A673 (cell line): ENCODE results near the gene FERMT2. TPM values are rescaled to one million over a fixed set of nuclear protein-coding genes. Genes with fewer than 3 reads are reported as not detected.

Experiments used
- BruUV-seq: library from RNA; stranded (reverse); fragments of 400-500 nt; replicated peaks from 2 replicates; lab custom pipeline; 2021; lab: Mats Ljungman, UMichigan
- CTCF ChIA-PET: fragments of 300-600 bp; sonication (Branson Sonifier 250); formaldehyde crosslinking; loops from one replicate; lab custom pipeline; 2022; ENCODE audit warnings: antibody characterized with exemption; lab: Charles Lee
- POLR2A ChIA-PET: fragments of 300-600 bp; sonication (Branson Sonifier 250); formaldehyde crosslinking; loops from one replicate; lab custom pipeline; 2022; ENCODE audit warnings: antibody characterized with exemption; ENCODE audit not compliant: low non-redundant PET; lab: Charles Lee
- DNase-seq: peaks from one replicate; pipeline ENCODE4 v3.0.0-alpha.2; 2015; ENCODE audit warnings: low spot score
- H3K27ac ChIP-seq: fragments of 200-600 bp; sonication (generic); 2 replicates; pipeline ENCODE4 v1.5.1; 2016; ENCODE audit warnings: mixed run types, low read depth, mild to moderate bottlenecking, mixed read lengths, antibody characterized with exemption, low read length; ENCODE audit not compliant: poor library complexity, severe bottlenecking
- H3K27me3 ChIP-seq: fragments of 200-600 bp; sonication (generic); replicated peaks from 2 replicates; pipeline ENCODE4 v1.6.1; 2017; ENCODE audit warnings: mixed run types, low read depth, mild to moderate bottlenecking, mixed read lengths, antibody characterized with exemption, low read length; ENCODE audit not compliant: insufficient read depth, poor library complexity
- H3K36me3 ChIP-seq: fragments of 200-600 bp; sonication (generic); 2 replicates; pipeline ENCODE4 v1.6.1; 2016; ENCODE audit warnings: mixed run types, mild to moderate bottlenecking, mixed read lengths, antibody characterized with exemption, low read length; ENCODE audit not compliant: insufficient read depth, poor library complexity, severe bottlenecking
- H3K4me1 ChIP-seq: fragments of 200-600 bp; sonication (generic); 2 replicates; pipeline ENCODE4 v1.6.1; 2017; ENCODE audit warnings: mixed run types, mild to moderate bottlenecking, mixed read lengths, antibody characterized with exemption, low read length; ENCODE audit not compliant: insufficient read depth, poor library complexity, severe bottlenecking
- H3K4me3 ChIP-seq: fragments of 200-600 bp; sonication (generic); 2 replicates; pipeline ENCODE4 v1.5.1; 2016; ENCODE audit warnings: low read depth, mixed run types, mild to moderate bottlenecking, mixed read lengths, low read length; ENCODE audit not compliant: poor library complexity, severe bottlenecking
- H3K9me3 ChIP-seq: fragments of 200-600 bp; sonication (generic); 2 replicates; pipeline ENCODE4 v1.6.1; 2016; ENCODE audit warnings: mixed run types, low read depth, mild to moderate bottlenecking, mixed read lengths, antibody characterized with exemption, low read length; ENCODE audit not compliant: poor library complexity, severe bottlenecking
- EZH2 ChIP-seq: fragments of 200-600 bp; sonication (generic); IDR thresholded peaks from 2 replicates; pipeline ENCODE4 v1.6.1; 2017; ENCODE audit warnings: borderline replicate concordance, low read depth, mild to moderate bottlenecking, mixed read lengths, antibody characterized with exemption, low read length; ENCODE audit not compliant: poor library complexity, severe bottlenecking
- intact Hi-C: fragments of 100-400 bp; cut with micrococcal nuclease; formaldehyde crosslinking; loops from one replicate; pipeline ENCODE4 v1.10.0; 2022; ENCODE audit not compliant: unreplicated experiment
- total RNA-seq: library from RNA; stranded (reverse); gene quantifications from 2 replicates; pipeline ENCODE4 v1.2.3, GENCODE V29; 2021
- TF ChIP-seq, protein P1 (sequence below): fragments of 300-800, 200-600 bp; sonication (generic); conservative IDR thresholded peaks from 2 replicates; pipeline ENCODE4 v1.5.1; 2017; ENCODE audit warnings: low read depth, mild to moderate bottlenecking, antibody characterized with exemption, low read length, moderate library complexity, mixed read lengths

FERMT2 gene
- total RNA-seq, 1 experiment from 2014 or later = 38.3 TPM

- peaks cover 13% of the 10 kb centered on the region for H3K4me1 ChIP-seq
- H3K27me3 ChIP-seq = no peaks in the 10 kb centered on the region
- TF ChIP-seq EZH2 = no peak
- H3K27ac ChIP-seq = no peak overlapping the region
- H3K36me3 ChIP-seq = no peaks in the 10 kb centered on the region
- H3K4me3 ChIP-seq = no peak overlapping the region
- CTCF ChIA-PET = interaction anchor here (1.6 kb wide), 1 partner anchor 136 kb away, joined by 7 read pairs; no protein-coding TSS in a partner anchor
- DNase-seq = no peak
- intact Hi-C loops = loop anchor here (5.0 kb wide), 1 partner anchor 482 kb away; no protein-coding TSS in a partner anchor
- H3K9me3 ChIP-seq = no peaks in the 10 kb centered on the region
- POLR2A ChIA-PET = no interaction called here
- BruUV-seq = no TSS peak
Measured at GRCh38 chr14:52825085-52825484, 125.8 kb downstream of the FERMT2 start.

DNA sequence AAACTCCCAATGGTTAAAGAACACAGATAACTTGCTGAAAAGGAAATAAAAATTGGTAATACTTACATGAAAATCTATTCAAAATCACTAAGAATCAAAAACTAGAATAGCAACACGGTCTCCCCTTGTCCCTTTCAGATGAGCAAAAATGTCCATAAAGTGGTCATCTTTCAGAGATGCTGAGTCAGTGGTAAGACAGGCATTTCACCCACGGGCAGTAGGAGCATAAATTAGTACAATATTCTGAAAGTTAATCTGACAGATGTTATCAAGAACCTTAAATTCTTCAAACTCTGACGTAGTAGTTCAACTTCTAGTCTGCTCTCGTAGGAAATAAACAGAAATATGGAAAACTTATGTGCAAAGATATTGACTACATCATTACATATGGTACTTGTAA, 126.4 kb downstream of the FERMT2 start:
- H3K9me3 ChIP-seq = no peaks in the 10 kb centered on the region
- POLR2A ChIA-PET = no interaction called here
- intact Hi-C loops = no loop called here
- H3K27ac ChIP-seq = no peak overlapping the region
- no peak for DNase-seq
- peaks cover 13% of the 10 kb centered on the region for H3K4me1 ChIP-seq
- no peak overlapping the region for H3K4me3 ChIP-seq
- no peaks in the 10 kb centered on the region for H3K27me3 ChIP-seq
- no TSS peak for BruUV-seq
- H3K36me3 ChIP-seq = no peaks in the 10 kb centered on the region
- CTCF ChIA-PET = interaction anchor here (1.6 kb wide), 1 partner anchor 136 kb away, joined by 7 read pairs; no protein-coding TSS in a partner anchor
- TF ChIP-seq EZH2 = no peak
- TF ChIP-seq, protein P1, sequence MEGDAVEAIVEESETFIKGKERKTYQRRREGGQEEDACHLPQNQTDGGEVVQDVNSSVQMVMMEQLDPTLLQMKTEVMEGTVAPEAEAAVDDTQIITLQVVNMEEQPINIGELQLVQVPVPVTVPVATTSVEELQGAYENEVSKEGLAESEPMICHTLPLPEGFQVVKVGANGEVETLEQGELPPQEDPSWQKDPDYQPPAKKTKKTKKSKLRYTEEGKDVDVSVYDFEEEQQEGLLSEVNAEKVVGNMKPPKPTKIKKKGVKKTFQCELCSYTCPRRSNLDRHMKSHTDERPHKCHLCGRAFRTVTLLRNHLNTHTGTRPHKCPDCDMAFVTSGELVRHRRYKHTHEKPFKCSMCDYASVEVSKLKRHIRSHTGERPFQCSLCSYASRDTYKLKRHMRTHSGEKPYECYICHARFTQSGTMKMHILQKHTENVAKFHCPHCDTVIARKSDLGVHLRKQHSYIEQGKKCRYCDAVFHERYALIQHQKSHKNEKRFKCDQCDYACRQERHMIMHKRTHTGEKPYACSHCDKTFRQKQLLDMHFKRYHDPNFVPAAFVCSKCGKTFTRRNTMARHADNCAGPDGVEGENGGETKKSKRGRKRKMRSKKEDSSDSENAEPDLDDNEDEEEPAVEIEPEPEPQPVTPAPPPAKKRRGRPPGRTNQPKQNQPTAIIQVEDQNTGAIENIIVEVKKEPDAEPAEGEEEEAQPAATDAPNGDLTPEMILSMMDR = no peak

GRCh38 chr14:52821805-52822250, 129.0 kb downstream of the FERMT2 start:
- TF ChIP-seq EZH2 = no peak
- TF ChIP-seq, protein P1 = no peak
- intact Hi-C loops = loop anchor here (2.0 kb wide), 2 partner anchors 139 to 233 kb away; no protein-coding TSS in a partner anchor
- Histone ChIP-seq H3K27me3 (no peaks in the 10 kb centered on the region), H3K4me1 (peaks cover 13% of the 10 kb centered on the region), H3K36me3 (no peaks in the 10 kb centered on the region), H3K27ac (no peak overlapping the region), H3K4me3 (no peak overlapping the region), H3K9me3 (no peaks in the 10 kb centered on the region)
- CTCF ChIA-PET = no interaction called here
- POLR2A ChIA-PET = no interaction called here
- no TSS peak for BruUV-seq
- no peak for DNase-seq

GRCh38 chr14:52808101-52808500, 142.7 kb downstream of the FERMT2 start:
- H3K27ac ChIP-seq = no peak overlapping the region

More at GRCh38 chr14:52808101-52808500, 142.7 kb downstream of the FERMT2 start:
- no peak for DNase-seq
- H3K36me3 ChIP-seq = no peaks in the 10 kb centered on the region
- intact Hi-C loops = no loop called here
- CTCF ChIA-PET = no interaction called here
- no peak overlapping the region for H3K4me3 ChIP-seq
- POLR2A ChIA-PET = no interaction called here
- TF ChIP-seq EZH2 = no peak
- TF ChIP-seq, protein P1 = no peak
- no peaks in the 10 kb centered on the region for H3K4me1 ChIP-seq
- H3K27me3 ChIP-seq = no peaks in the 10 kb centered on the region
- no TSS peak for BruUV-seq
- no peaks in the 10 kb centered on the region for H3K9me3 ChIP-seq
